ENCODE data around the gene VEZF1.
"Not testable (repeated sequence)": the region's sequence is repeated elsewhere in the genome, so short reads cannot be mapped to it uniquely, and the experiment has no call there.

The VEZF1 gene

DNA sequence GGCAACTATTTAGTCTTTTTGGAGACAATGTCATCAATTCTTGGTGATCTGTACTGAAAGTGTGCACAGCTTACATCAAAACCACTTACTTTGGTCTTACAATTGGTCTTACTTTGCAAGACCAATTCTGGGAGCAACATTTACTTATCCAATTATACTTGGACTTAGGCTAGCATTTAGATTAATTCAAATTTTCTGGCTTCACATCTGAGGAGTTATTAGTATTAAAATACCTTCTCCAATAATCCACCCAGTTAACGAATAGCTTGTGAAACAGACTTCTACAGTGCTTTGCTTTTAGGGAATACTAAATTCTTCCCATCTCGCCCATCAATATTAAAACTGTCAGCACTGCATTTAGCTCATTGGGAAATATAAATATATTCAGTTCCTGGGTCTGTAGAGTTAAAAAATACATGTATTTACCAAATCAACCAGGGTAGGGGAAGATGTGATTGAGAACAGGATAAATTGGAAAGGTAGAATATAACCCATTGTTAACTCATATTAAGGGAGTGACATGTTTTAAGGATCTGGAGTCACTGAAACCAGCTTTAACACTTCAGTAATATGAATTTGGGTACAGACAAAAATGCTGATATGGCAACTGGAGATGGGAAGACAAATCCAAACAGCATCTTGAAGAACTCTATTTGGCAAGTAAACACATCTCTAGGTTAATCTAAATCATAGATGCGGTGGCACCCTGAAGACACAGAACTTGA is 9.2 kb upstream of the VEZF1 start:
- DNase-seq, result no peak

DNA sequence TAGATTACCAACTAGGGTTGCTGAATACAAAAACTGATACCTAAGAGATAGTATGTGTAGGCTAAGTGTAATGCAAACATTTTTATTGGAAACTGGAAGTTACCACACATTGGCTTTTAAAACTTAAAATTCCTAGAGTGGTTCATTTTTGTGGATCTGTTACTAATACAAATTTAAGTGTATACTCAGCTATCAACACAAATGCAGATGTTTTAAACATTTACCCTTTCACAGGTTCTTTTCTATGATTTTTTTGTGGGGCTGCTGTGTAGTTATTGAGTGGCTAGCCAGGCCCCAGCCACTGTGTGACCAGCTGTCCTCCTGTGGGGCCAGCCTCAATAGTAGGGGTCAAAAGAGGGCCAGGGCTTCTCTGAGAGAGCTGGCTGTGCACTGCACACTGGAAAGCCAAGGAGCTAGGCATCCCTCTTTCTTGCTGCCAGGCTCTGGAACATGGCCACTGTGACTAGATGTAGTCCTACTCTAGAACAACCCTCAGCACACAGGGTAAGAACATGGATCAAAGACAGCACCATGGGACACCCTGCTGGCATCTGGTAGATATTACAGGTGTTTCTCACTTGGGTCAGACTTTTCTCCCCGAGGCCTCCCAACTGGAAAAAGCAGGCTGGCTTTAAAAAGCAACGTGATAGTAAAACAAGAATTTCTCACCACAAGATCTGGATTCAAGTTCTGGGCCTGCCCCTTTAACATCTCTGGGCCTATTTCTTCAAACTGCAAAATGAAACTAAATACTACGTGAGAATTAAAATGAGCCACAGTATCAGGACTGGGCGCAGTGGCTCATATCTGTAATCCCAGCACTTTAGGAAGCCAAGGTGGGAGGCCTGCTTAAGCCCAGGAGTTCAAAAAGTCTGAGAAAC is 7.3 kb upstream of the VEZF1 start:
- peak; percentile 82 to 88 for DNase-seq

DNA sequence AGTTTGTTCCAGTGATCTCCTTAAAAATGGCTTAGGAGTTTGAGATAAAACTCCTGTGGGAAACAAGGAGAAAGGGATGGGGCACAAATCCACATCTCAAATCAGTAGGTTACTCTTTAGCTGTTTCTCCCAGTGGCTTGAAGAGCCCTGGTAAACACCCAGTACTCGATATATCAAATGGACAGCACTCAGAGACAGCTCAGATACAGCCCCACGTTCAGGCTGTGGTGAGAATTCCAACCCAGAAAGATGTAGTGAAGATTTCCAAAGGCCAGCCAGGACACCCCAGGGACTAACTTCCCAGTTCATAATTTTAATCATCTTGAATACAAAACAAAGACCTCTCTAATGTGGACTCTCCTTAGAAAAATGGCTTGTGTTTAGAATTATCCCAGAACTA is 6.4 kb upstream of the VEZF1 start:
- peak; percentile 27 to 39 for DNase-seq

DNA sequence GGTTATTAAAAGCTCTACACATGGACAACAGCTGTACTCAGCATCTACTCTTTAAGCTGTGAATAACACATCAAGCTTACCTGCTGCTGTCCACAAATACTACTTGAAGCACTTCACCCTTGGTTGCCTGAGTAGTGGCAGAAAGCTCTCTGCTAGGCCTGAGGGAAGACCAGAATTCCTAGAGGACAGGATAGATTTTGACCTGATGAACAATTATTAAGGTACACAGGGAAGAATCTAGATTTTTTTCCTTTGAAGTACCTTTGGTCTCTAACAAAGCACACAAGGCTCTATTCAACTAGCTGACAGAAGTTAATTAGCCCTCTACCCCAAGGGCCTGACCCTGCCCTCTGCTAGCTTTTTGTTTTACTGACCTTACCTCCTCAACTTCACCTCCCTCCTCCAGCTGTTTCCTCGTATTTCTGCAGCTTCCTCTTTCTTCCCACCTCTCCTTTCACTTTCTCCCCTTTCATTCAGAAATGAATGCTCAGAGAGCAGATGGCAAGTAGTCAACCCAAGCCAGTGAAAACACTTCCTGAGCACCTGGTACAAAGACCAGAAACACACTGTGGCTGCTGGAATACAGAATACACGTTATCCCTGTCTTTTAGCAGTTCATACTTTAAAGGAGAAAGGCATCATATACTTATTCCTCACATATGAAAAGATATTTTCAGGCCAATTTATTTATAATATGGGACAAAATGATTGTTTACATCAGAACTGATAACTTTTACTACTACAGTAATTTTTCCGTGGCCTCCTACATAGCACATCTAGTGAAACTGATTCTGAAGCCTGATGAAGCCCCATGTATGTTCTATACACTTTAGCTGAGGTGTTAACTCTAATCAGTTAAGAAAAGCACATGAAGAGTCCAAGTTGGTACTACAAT is 5.7 kb upstream of the VEZF1 start:
- peak; percentile 42 to 45 for DNase-seq

DNA sequence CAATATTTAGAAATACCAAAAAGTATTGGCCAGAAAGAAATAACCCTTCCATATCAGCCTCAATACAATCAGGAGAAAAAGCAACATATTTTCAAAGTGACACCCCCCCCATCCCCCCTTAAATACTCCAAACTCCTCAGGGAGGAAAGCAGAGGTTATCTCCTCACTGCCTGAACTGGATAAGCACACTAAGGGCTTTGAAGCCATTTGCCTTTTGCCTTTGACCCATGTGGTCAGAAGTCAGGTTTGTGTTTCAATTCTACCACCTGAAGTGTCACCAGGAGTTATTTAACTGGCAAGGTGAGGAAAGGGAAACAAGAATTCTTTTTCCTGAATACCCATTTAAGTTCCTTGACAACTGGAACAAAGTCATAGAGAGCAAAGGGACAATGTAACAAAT is 3.5 kb upstream of the VEZF1 start:
- no peak for DNase-seq

DNA sequence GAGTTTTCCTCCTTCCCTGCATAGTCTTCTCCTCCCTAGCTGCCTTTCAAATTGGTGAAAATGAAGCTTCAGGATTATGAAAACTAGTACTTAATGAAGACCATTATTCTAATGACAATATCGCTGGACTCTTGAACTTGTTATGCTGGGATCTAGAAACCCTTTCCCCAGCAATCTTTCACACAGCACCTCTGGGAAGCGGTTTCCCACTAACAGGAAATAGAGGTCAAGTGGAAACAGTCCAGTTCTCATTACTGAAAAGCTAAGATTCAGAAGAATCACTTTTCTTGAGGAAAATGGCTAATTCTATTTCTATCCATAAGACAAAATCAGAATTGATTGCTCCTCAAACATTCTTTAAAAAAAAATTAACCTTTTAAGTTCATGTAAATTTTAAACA is 2.0 kb upstream of the VEZF1 start:
- no peak for DNase-seq

DNA sequence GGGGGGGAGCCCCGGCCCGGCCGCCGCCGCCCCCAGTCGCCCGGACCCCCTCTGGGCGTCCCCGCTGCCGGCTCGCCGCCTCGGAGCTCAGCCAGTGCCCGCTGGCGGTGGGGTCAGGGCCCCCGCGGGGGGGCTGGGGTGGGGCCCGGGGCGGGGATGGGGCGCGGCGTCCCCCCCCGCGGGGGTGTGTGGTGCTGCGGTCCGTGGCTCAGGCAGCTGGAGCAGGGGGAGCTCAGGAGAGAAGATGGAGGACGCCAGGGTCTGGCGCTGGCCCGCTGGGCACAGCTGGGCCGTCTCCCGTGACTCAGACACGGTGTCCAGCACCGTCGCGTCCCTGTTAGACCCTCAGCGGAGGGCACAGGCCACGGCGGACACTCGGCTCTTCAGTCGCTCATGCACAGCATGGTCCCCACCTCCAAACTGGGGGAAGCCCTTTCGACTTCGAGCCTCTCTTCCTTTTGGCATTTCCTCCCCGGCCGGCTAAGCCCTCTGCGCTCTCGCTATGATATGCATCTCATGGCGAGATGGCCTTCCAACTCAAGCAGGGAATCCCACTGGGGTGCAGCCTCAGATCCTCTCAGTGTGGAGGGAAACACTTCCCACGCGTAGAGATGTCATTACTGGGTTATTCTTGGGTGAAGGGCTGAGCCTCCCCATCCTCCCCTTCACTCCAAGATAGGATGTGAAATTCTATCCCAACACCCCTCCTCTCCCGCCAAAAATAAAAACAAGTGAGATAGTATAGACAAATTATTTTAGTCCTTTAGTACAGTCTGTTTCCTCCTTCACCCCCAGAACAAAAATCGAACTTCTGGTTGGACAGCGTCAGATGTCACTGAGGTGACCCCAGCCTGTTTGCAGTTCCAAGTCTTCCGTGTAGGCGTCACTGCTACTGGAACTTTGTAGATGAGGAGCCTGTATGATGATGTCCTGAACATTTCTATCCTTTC is 522 bp upstream of the VEZF1 start:
- DNase-seq, result peak; percentile 55 to 62

DNA sequence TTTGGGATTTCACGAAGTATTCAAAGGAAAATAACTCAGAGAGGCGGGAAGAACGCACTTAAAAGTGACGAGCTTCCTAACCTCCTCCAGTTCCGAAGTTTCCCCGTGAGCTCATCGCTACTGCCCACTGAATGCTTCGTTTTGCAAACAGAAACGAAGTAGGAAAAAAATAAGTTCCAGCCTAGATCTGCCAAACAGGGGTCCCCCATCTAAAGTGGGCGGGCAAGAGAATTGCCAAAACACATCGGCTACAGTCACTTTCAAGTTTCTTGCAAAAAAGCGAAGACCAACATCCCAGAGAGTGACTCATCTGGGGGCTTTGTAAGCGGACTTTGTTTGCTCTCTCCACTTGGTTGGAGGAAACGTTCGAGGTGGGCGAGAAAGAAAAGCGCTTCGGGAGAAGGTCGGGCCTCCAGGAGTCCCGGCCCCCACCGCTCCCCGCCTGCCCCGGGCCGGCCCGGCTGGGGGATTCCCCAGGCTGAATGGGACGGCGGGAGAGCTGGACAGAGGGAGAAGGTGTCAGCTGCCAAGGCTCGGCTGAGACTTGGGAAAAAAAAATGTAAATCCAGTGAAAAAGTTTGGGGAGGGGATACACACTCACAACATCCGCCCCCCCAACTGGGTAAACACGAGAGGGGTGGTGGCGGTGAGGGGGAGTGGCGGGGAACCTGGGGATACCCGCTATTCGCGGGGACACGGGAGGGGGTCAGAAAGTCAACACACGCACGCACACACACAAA is 1.0 kb downstream of the VEZF1 start:
- DNase-seq, result peak in 1 of 2 experiments; percentile 4

DNA sequence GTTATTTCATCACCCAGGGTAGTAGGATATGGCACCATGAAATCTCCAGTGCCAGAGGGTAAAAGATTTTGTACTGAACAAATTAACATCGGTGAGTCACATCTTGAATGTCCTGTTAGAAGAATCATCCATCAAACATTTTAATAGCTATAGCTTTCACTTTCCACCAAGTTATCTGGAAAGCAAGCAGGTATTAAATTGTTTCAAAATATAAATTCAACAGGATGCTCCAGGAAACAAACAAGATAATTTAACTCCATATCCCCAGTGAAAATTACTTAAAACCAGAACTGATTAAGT is 2.4 kb downstream of the VEZF1 start:
- DNase-seq, result no peak

DNA sequence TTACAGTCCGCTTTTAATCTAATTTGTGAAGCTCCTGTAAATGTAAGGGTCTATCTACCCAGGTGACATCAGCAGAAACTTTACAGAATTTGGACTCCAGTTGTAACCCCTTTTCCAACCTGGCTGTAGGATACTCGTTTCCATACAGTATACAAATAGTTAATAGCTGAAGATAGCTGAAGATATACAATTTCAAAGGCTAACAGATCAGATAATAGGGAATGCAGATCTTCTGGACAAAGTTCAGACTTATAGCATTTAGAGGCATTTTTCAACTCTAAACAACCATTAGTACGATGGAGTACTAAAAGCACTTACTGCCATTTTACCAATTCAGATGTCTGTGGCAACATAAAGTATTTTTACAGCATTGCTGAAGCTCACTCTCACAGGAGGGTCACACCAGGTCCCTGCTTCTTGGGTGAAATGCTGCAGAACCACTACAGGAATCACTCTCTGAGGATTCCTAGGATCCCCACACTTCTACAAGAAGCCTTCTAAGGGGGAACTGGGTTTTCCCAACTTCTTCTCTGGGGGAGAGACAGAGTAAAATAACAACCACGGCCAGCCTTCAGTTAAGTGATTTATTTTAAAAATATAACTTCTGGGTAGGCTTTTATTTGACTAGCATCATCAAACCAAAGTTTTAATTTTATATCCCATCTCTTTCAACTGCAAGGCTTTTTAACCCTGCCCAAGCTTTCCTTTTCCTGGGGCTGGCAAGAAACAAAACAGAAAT is 2.9 kb downstream of the VEZF1 start:
- no peak for DNase-seq

DNA sequence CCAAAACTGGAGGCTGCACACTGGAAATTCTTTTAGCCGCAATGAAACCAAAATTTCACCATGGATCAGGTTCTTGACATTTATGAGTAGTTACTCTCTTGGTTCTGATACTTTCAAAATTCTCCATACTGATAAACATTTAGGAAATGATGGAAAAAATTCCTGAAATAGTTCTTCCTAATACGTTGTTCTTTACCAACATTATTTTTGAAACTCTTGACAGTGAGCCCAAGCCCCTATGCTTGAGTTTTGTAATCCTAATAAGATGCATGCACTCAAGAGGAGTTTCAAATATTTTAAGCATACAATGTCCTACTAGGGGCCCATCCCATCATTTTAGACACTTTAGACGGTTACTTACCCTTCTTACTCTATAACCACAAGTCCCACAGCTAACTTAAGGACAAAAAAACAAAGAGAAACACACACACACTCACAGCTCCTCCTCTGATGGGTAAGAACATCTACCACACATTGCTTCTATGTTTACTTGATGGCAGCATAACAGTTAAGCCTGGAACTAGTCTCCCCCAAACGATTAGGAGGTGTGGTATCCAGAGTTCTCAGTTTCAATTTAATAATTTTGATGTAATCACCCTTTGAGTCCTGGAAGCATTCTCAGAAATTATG is 3.7 kb downstream of the VEZF1 start:
- no peak for DNase-seq

DNA sequence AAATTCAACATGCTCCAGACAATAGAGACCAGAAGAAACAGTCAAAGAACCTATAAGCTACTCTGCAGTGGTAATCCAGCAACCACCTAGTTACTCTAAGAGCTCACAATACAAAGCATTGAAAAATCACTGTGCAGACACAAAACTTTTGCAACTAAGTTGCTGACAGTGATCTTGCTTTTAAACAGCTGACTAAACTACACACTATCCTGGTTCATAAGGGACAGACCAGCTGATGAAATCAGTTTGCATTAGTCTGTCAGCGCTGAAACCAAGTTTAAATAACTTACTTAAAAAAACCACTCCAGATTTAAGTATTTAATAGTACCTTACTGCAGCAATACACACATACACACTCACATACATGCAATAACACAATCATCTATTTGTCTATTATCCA is 4.6 kb downstream of the VEZF1 start:
- DNase-seq, result no peak

DNA sequence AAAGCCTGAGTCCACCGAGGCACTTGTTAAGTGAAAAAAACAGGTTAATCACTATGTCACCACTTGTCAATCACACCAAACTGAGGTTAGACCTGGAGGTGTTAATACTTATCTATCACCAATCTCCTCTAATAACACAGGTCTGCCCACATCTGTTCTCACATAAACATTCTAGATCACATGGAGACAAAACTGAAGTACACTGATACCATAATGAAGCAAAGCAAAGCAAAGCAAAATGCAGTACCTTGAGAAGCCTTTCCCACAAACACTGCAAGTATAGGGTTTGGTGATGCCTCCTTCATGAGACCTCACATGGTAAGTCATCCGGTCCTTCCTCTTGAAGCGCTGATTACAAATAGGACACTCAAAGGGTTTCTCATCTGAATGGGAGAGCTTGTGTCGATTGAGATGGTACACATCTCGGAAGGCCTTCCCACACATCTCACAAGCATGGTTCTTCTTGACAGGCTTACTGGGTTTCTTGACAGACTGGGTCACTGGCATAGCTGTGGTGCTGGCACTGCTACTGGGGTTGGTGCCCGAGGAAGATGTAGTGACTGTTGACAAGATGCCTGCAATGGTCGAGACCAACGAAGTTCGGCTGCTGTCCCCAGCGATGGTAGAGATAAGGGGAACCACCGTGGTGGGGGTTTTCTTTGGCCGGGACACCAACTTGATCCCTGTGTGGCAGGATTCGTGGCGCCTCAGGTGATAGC is 5.4 kb downstream of the VEZF1 start:
- no peak for DNase-seq

DNA sequence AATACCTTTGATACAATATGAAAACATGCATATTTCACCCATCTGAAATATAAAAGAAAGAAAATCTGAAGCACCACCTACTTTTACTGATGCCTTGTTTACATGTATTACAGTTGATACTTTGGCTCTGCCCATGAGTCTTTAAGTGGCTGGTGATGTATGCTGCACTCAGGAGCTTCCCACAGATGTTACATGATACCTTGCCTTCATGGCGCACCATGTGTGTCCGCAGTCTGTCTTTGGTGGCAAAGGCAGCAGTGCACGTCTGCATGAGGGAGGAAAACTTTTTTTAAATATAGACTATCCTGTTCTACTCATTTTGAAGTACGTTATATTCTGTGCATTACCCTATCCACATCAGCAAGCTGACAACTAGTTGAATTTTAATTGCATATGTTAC is 7.5 kb downstream of the VEZF1 start:
- DNase-seq, result no peak

DNA sequence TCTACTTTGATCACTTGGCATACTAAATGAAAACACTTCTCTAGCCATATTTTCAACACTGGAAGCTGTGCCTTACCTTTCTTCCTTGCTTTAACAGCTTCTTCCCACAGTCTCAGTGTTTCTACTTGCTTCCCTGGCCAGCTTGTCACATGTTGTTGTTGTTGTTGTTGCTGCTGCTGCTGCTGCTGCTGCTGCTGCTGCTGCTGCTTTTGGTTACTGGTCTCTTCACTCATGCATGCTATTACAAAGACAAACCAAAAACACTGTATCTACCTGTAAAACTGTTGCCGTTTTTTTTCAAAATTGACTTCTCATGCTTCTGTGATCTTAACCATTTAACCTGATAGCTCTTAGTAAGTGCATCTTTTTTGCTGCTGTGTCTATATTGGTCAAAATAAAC is 9.0 kb downstream of the VEZF1 start:
- no peak for DNase-seq

DNA sequence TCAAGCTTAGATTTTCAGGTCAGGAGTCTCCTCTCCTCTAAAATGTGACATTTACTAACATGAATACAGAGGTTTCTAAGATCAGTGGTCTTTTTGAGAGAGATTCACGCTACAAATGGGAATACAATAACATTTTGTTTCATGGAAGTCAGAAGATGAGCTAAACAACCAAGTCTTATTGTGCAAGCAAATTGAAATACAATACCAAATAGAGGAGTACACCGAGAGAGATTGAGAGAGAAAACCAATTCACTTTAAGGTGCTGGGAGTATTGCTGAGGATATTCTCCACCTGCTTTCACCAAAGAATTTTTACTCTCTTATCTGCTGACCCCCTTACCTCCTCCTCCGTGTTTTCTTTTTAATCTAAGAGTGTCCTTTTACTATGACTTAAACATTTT is 11.5 kb downstream of the VEZF1 start:
- DNase-seq, result no peak

DNA sequence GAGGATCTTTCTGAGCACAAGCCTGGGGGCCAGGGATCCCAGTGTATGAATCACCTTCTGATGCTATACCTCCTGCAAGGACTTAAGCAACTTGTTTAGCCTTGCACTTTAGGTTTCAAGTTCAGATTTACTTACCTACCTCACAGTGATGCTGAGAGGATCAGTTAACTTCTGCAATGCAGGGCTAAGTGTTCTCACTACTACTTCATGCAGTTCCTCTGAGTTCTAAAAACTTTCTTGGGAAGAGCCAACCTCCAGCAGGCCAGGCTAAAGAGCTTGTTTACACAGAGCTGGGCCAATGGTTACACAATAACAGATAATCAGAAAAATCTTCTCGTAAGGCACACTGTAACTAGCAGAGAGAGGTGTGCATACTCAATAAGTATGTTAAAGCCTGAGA is 13.0 kb downstream of the VEZF1 start:
- no peak for DNase-seq

DNA sequence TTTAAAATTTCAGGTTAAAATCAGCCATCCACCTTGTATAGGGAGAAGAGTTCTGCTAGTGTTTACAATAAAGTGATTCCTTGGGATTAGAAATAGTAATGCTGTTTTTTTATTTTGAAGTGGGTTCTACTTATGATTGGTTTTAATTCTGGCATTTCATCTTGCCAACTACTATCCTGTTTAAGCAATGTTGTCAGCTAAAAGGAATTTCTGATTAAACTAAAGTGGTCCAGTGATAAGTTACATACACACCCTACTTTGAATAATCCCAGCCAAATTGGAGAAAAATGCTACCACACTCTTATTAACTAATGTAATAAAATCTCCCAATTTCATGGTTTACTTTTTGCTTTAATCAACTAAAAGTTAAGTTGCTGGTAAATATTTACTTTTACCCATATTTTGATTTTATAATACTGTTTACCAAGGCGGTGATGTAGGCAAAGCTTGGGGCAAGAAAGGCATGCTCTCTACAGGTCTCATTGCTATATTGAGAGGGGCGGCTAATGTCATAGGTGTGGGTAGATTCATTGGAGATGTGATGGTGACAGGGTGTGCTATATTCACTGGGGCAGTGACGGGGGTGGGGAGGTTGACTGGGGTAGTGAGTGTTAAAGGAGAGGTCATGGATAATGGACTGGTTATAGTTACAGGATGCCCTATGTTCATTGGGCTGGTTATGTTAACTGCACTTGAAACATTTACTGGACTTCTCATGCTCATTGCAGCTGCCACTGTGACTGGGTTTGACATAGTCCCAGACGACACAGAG is 13.8 kb downstream of the VEZF1 start:
- DNase-seq, result not testable (repeated sequence)

DNA sequence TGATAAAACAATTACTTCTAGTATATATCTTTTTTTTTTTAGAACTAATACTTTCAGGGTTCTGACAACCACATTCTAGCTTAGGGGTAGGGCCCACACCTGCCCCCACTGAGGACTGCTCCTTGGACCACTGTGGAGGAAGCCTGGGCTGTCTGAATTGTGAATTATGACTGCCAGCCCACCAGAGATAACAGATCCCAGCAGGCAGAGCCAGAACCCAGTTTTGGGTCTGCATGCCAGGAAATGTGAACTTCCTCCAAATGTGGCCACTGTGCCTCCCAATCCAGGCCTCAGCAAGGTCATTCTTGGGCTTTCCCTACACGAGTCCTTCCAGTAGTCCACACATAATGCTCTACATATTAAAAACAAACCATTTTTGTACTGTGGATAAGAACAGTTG is 15.9 kb downstream of the VEZF1 start:
- DNase-seq, result no peak
